ENCODE measurements around the gene JCHAIN.
"Not testable (repeated sequence)": the region's sequence is repeated elsewhere in the genome, so short reads cannot be mapped to it uniquely, and the experiment has no call there.

The JCHAIN gene

GRCh38 chr4:70705183-70706043 is 39.1 kb upstream of the JCHAIN start:
- Histone ChIP-seq H3K27me3 (ENCODE audit: control insufficient read depth, insufficient read depth, low read length) (peaks cover 10% of the 10 kb centered on the region), H3K9ac (ENCODE audit: low read length) (peak overlapping the region; percentile 91), H3K4me3 (ENCODE audit: low read length) (peak overlapping the region; percentile 84), H3K36me3 (ENCODE audit: control insufficient read depth, low read depth, low read length) (no peaks in the 10 kb centered on the region), H3K9me3 (ENCODE audit: control insufficient read depth, low read depth, low read length) (no peaks in the 10 kb centered on the region), H3K4me1 (ENCODE audit: control insufficient read depth, low read depth, low read length) (peaks cover 21% of the 10 kb centered on the region), H3K27ac (ENCODE audit: low read length) (no peak overlapping the region)

GRCh38 chr4:70704931-70705182 is 38.5 kb upstream of the JCHAIN start:
- no peaks in the 10 kb centered on the region for H3K36me3 ChIP-seq (ENCODE audit: control insufficient read depth, low read depth, low read length)
- H3K4me3 ChIP-seq (ENCODE audit: low read length) = peak overlapping the region; percentile 84
- peaks cover 21% of the 10 kb centered on the region for H3K4me1 ChIP-seq (ENCODE audit: control insufficient read depth, low read depth, low read length)
- no peaks in the 10 kb centered on the region for H3K9me3 ChIP-seq (ENCODE audit: control insufficient read depth, low read depth, low read length)
- H3K27me3 ChIP-seq (ENCODE audit: control insufficient read depth, insufficient read depth, low read length) = peaks cover 10% of the 10 kb centered on the region
- no peak overlapping the region for H3K27ac ChIP-seq (ENCODE audit: low read length)
- H3K9ac ChIP-seq (ENCODE audit: low read length) = peak overlapping the region; percentile 91

- H3K36me3 ChIP-seq (ENCODE audit: control insufficient read depth, low read depth, low read length) = no peaks in the 10 kb centered on the region
- H3K9me3 ChIP-seq (ENCODE audit: control insufficient read depth, low read depth, low read length) = no peaks in the 10 kb centered on the region
- H3K9ac ChIP-seq (ENCODE audit: low read length) = peak overlapping the region; percentile 91
- H3K27me3 ChIP-seq (ENCODE audit: control insufficient read depth, insufficient read depth, low read length) = peaks cover 10% of the 10 kb centered on the region
- H3K4me1 ChIP-seq (ENCODE audit: control insufficient read depth, low read depth, low read length) = peaks cover 16% of the 10 kb centered on the region
- H3K27ac ChIP-seq (ENCODE audit: low read length) = peak overlapping the region; percentile 88
- peak overlapping the region; percentile 84 for H3K4me3 ChIP-seq (ENCODE audit: low read length)
Observed at GRCh38 chr4:70704215-70704930, 38.1 kb upstream of the JCHAIN start.

- H3K27ac ChIP-seq (ENCODE audit: low read length) = peak overlapping the region; percentile 88
- H3K27me3 ChIP-seq (ENCODE audit: control insufficient read depth, insufficient read depth, low read length) = peaks cover 10% of the 10 kb centered on the region
- no peaks in the 10 kb centered on the region for H3K36me3 ChIP-seq (ENCODE audit: control insufficient read depth, low read depth, low read length)
- peak overlapping the region; percentile 91 for H3K9ac ChIP-seq (ENCODE audit: low read length)
- peak overlapping the region; percentile 84 for H3K4me3 ChIP-seq (ENCODE audit: low read length)
- H3K9me3 ChIP-seq (ENCODE audit: control insufficient read depth, low read depth, low read length) = no peaks in the 10 kb centered on the region
- peaks cover 12% of the 10 kb centered on the region for H3K4me1 ChIP-seq (ENCODE audit: control insufficient read depth, low read depth, low read length)
Observed at GRCh38 chr4:70703619-70704214, 37.4 kb upstream of the JCHAIN start.

- H3K9ac ChIP-seq (ENCODE audit: low read length); H3K36me3 ChIP-seq (ENCODE audit: control insufficient read depth, low read depth, low read length); H3K9me3 ChIP-seq (ENCODE audit: control insufficient read depth, low read depth, low read length); H3K27me3 ChIP-seq (ENCODE audit: control insufficient read depth, insufficient read depth, low read length); H3K4me3 ChIP-seq (ENCODE audit: low read length); H3K27ac ChIP-seq (ENCODE audit: low read length): not testable (repeated sequence)
- peaks cover 12% of the 10 kb centered on the region for H3K4me1 ChIP-seq (ENCODE audit: control insufficient read depth, low read depth, low read length)
Observed at GRCh38 chr4:70702592-70702991, 36.3 kb upstream of the JCHAIN start.

GRCh38 chr4:70701271-70701670 is 35.0 kb upstream of the JCHAIN start:
- no peak overlapping the region for H3K4me3 ChIP-seq (ENCODE audit: low read length)

GRCh38 chr4:70700712-70701111 is 34.4 kb upstream of the JCHAIN start:
- Histone ChIP-seq H3K4me1 (ENCODE audit: control insufficient read depth, low read depth, low read length) (peaks cover 6% of the 10 kb centered on the region), H3K27ac (ENCODE audit: low read length) (no peak overlapping the region), H3K4me3 (ENCODE audit: low read length) (no peak overlapping the region), H3K27me3 (ENCODE audit: control insufficient read depth, insufficient read depth, low read length) (no peaks in the 10 kb centered on the region), H3K9me3 (ENCODE audit: control insufficient read depth, low read depth, low read length) (no peaks in the 10 kb centered on the region), H3K9ac (ENCODE audit: low read length) (no peak overlapping the region), H3K36me3 (ENCODE audit: control insufficient read depth, low read depth, low read length) (no peaks in the 10 kb centered on the region)

More at GRCh38 chr4:70701271-70701670, 35.0 kb upstream of the JCHAIN start:
- Histone ChIP-seq H3K27ac (ENCODE audit: low read length) (no peak overlapping the region), H3K4me1 (ENCODE audit: control insufficient read depth, low read depth, low read length) (peaks cover 8% of the 10 kb centered on the region), H3K9me3 (ENCODE audit: control insufficient read depth, low read depth, low read length) (no peaks in the 10 kb centered on the region), H3K27me3 (ENCODE audit: control insufficient read depth, insufficient read depth, low read length) (peaks cover 3% of the 10 kb centered on the region), H3K9ac (ENCODE audit: low read length) (no peak overlapping the region), H3K36me3 (ENCODE audit: control insufficient read depth, low read depth, low read length) (no peaks in the 10 kb centered on the region)

GRCh38 chr4:70698435-70698834 is 32.1 kb upstream of the JCHAIN start:
- not testable (repeated sequence) for H3K4me1 ChIP-seq (ENCODE audit: control insufficient read depth, low read depth, low read length); H3K9ac ChIP-seq (ENCODE audit: low read length); H3K4me3 ChIP-seq (ENCODE audit: low read length); H3K27ac ChIP-seq (ENCODE audit: low read length); H3K36me3 ChIP-seq (ENCODE audit: control insufficient read depth, low read depth, low read length); H3K27me3 ChIP-seq (ENCODE audit: control insufficient read depth, insufficient read depth, low read length); H3K9me3 ChIP-seq (ENCODE audit: control insufficient read depth, low read depth, low read length)

- H3K9ac ChIP-seq (ENCODE audit: low read length); H3K9me3 ChIP-seq (ENCODE audit: control insufficient read depth, low read depth, low read length); H3K27me3 ChIP-seq (ENCODE audit: control insufficient read depth, insufficient read depth, low read length); H3K36me3 ChIP-seq (ENCODE audit: control insufficient read depth, low read depth, low read length); H3K4me1 ChIP-seq (ENCODE audit: control insufficient read depth, low read depth, low read length); H3K27ac ChIP-seq (ENCODE audit: low read length); H3K4me3 ChIP-seq (ENCODE audit: low read length): not testable (repeated sequence)
Observed at GRCh38 chr4:70694633-70695032, 28.3 kb upstream of the JCHAIN start.

GRCh38 chr4:70691661-70692060 is 25.4 kb upstream of the JCHAIN start:
- H3K36me3 ChIP-seq (ENCODE audit: control insufficient read depth, low read depth, low read length) = peaks cover 9% of the 10 kb centered on the region
- no peak overlapping the region for H3K4me3 ChIP-seq (ENCODE audit: low read length)
- no peak overlapping the region for H3K9ac ChIP-seq (ENCODE audit: low read length)
- no peaks in the 10 kb centered on the region for H3K9me3 ChIP-seq (ENCODE audit: control insufficient read depth, low read depth, low read length)
- no peaks in the 10 kb centered on the region for H3K27me3 ChIP-seq (ENCODE audit: control insufficient read depth, insufficient read depth, low read length)
- peaks cover 12% of the 10 kb centered on the region for H3K4me1 ChIP-seq (ENCODE audit: control insufficient read depth, low read depth, low read length)
- H3K27ac ChIP-seq (ENCODE audit: low read length) = no peak overlapping the region

- Histone ChIP-seq H3K27me3 (ENCODE audit: control insufficient read depth, insufficient read depth, low read length) (no peaks in the 10 kb centered on the region), H3K27ac (ENCODE audit: low read length) (peak overlapping the region; percentile 85), H3K9me3 (ENCODE audit: control insufficient read depth, low read depth, low read length) (no peaks in the 10 kb centered on the region), H3K36me3 (ENCODE audit: control insufficient read depth, low read depth, low read length) (peaks cover 9% of the 10 kb centered on the region), H3K9ac (ENCODE audit: low read length) (peak overlapping the region; percentile 91), H3K4me3 (ENCODE audit: low read length) (peak overlapping the region; percentile 96), H3K4me1 (ENCODE audit: control insufficient read depth, low read depth, low read length) (peaks cover 12% of the 10 kb centered on the region)
Observed at GRCh38 chr4:70688795-70689231, 22.5 kb upstream of the JCHAIN start.

Measured in iPS-18a (cell line).